A549 (cell line): ENCODE measurements around the gene BARX2. TPM values are rescaled to one million over a fixed set of nuclear protein-coding genes. Genes with fewer than 3 reads are reported as not detected.

Experiments used
- ATAC-seq, 2 experiments: fragments of 200-7000 bp in 1 of 2; fragments of >200 bp in 1 of 2; cut with Nextera tagmentation in 1 of 2; cut with Tn5 transposase in 1 of 2; 3 replicates each; pipeline versions ENCODE4 v1.8.0 to v1.9.1; 2018 to 2020; ENCODE audit warnings: mild to moderate bottlenecking in 1 of 2, moderate library complexity in 1 of 2
- CTCF ChIA-PET: fragments of 300-600 bp; sonication (Branson Sonifier 250); formaldehyde crosslinking; extraction: SDS; loops from one replicate; lab custom pipeline; 2021; ENCODE audit warnings: antibody characterized with exemption, inconsistent platforms; lab: Yijun Ruan, JAX
- POLR2A ChIA-PET: fragments of 350-600 bp; formaldehyde crosslinking; extraction: SDS; loops from one replicate; lab custom pipeline; 2021; ENCODE audit warnings: antibody characterized with exemption, inconsistent platforms; lab: Yijun Ruan, JAX
- DNase-seq, 2 experiments: peaks; one replicate each; pipeline versions ENCODE4 v3.0.0 to v3.0.0-alpha.2; 2011 to 2016; ENCODE audit warnings: low read depth in 1 of 2, low spot score in 1 of 2
- FAIRE-seq: peaks from 2 replicates; lab custom pipeline; 2011; peaks lifted over from hg19 to GRCh38; lab: Jason Lieb, UNC
- H3K27ac ChIP-seq, 2 experiments: fragments of >200 bp; sonication (Bioruptor Twin); formaldehyde crosslinking; 3 replicates each; pipeline ENCODE4 v1.5.1; 2016 to 2017
- H3K4me1 ChIP-seq: fragments of >200 bp; sonication (Bioruptor Twin); formaldehyde crosslinking; 3 replicates; pipeline ENCODE4 v1.6.1; 2016
- H3K4me2 ChIP-seq: fragments of >200 bp; sonication (Bioruptor Twin); formaldehyde crosslinking; 3 replicates; pipeline ENCODE4 v1.6.1; 2016
- H3K4me3 ChIP-seq: fragments of >200 bp; sonication (Bioruptor Twin); formaldehyde crosslinking; 3 replicates; pipeline ENCODE4 v1.5.1; 2016
- H3K9me3 ChIP-seq: fragments of >200 bp; sonication (Bioruptor Twin); formaldehyde crosslinking; 3 replicates; pipeline ENCODE4 v1.6.1; 2016
- E2F6 ChIP-seq: IDR thresholded peaks from 2 replicates; pipeline ENCODE4 v1.6.1; 2012; ENCODE audit warnings: low read depth, borderline replicate concordance
- EHF ChIP-seq: fragments of 250-450 bp; sonication (Bioruptor Pico); IDR thresholded peaks from 2 replicates; pipeline ENCODE4 v1.5.0; 2020; ENCODE audit warnings: mild to moderate bottlenecking
- EHMT2 ChIP-seq: fragments of 200-600 bp; sonication (generic); IDR thresholded peaks from 2 replicates; pipeline ENCODE4 v1.6.1; 2016; ENCODE audit warnings: antibody characterized with exemption, low read depth, mild to moderate bottlenecking, moderate library complexity
- ESRRA ChIP-seq: fragments of 150-350 bp; IDR thresholded peaks from 2 replicates; pipeline ENCODE4 v1.6.1; 2014; ENCODE audit warnings: mild to moderate bottlenecking, low read length, borderline replicate concordance
- GATA3 ChIP-seq: IDR thresholded peaks from 2 replicates; pipeline ENCODE4 v1.6.1; 2012; ENCODE audit warnings: borderline replicate concordance
- HDAC2 ChIP-seq: fragments of 200-600 bp; sonication (generic); IDR thresholded peaks from 2 replicates; pipeline ENCODE4 v1.6.1; 2016
- HOXA7 ChIP-seq: fragments of 250-450 bp; sonication (Bioruptor Pico); IDR thresholded peaks from 2 replicates; pipeline ENCODE4 v1.5.0; 2020; ENCODE audit warnings: mild to moderate bottlenecking, moderate library complexity
- HOXB13 ChIP-seq: fragments of 250-450 bp; sonication (Bioruptor Pico); IDR thresholded peaks from 2 replicates; pipeline ENCODE4 v1.5.0; 2020; ENCODE audit warnings: low read depth, mild to moderate bottlenecking, moderate library complexity
- JUN ChIP-seq, 2 experiments: fragments of >200 bp; sonication (Bioruptor Twin); formaldehyde crosslinking; IDR thresholded peaks; 2 replicates in 1 of 2; 3 replicates in 1 of 2; pipeline ENCODE4 v1.6.1; 2016 to 2017
- KDM1A ChIP-seq: fragments of 200-600 bp; sonication (generic); IDR thresholded peaks from 2 replicates; pipeline ENCODE4 v1.6.1; 2016; ENCODE audit warnings: low read depth, mild to moderate bottlenecking
- POLR2A ChIP-seq: IDR thresholded peaks from 2 replicates; pipeline ENCODE4 v1.6.1; 2012; ENCODE audit warnings: mild to moderate bottlenecking, low read length
- POLR2AphosphoS2 ChIP-seq: conservative IDR thresholded peaks from 2 replicates; pipeline ENCODE4 v1.6.1; 2012; ENCODE audit warnings: low read length, improper control_type of control experiment, inconsistent platforms
- RCOR1 ChIP-seq: fragments of 150-350 bp; IDR thresholded peaks from 2 replicates; pipeline ENCODE4 v1.6.1; 2014; ENCODE audit warnings: antibody characterized with exemption, low read length, low read depth
- SREBF2 ChIP-seq: fragments of 450-650 bp; IDR thresholded peaks from 2 replicates; pipeline ENCODE4 v1.6.1; 2014; ENCODE audit warnings: mild to moderate bottlenecking, moderate library complexity
- TFCP2L1 ChIP-seq: fragments of 250-450 bp; sonication (Bioruptor Pico); IDR thresholded peaks from 2 replicates; pipeline ENCODE4 v1.5.0; 2021; ENCODE audit warnings: mild to moderate bottlenecking
- ZFP36 ChIP-seq: fragments of 450-650 bp; IDR thresholded peaks from 2 replicates; pipeline ENCODE4 v1.6.1; 2014; ENCODE audit warnings: borderline replicate concordance; ENCODE audit not compliant: partially characterized antibody
- ZNF302 ChIP-seq: fragments of 250-450 bp; sonication (Bioruptor Pico); IDR thresholded peaks from 2 replicates; pipeline ENCODE4 v1.9.0; 2021; ENCODE audit warnings: inconsistent platforms, mild to moderate bottlenecking, moderate library complexity
- ZSCAN20 ChIP-seq: fragments of 250-450 bp; sonication (Bioruptor Pico); IDR thresholded peaks from 2 replicates; pipeline ENCODE4 v1.8.0; 2022; ENCODE audit warnings: mild to moderate bottlenecking, moderate library complexity
- WGBS: methylation state at CpG from one replicate; pipeline ENCODE4 v1.1.6; 2017; ENCODE audit errors: missing lambda C conversion rate; 5-methylcytosine and 5-hydroxymethylcytosine counted together
- polyA plus RNA-seq, 4 experiments: library from polyadenylated mRNA; depleted of rRNA in 3 of 4; stranded (reverse); fragments of >200 nt; fragmentation: RNase III in 1 of 4; extraction: RNeasy Plus Mini Kit Qiagen cat#74134 plus additional on column Dnase treatment in 1 of 4; gene quantifications; 2 replicates in 3 of 4; 3 replicates in 1 of 4; pipeline ENCODE4 v1.2.3, GENCODE V29; 2011 to 2017
- TF ChIP-seq, protein P1 (sequence below): fragments of 200-600 bp; sonication (generic); IDR thresholded peaks from 2 replicates; pipeline ENCODE4 v1.6.1; 2016; ENCODE audit warnings: antibody characterized with exemption, mild to moderate bottlenecking, moderate library complexity

BARX2 gene
- polyA plus RNA-seq, 2 of the 4 experiments (the other 2 are of a cell fraction): not detected

DNA sequence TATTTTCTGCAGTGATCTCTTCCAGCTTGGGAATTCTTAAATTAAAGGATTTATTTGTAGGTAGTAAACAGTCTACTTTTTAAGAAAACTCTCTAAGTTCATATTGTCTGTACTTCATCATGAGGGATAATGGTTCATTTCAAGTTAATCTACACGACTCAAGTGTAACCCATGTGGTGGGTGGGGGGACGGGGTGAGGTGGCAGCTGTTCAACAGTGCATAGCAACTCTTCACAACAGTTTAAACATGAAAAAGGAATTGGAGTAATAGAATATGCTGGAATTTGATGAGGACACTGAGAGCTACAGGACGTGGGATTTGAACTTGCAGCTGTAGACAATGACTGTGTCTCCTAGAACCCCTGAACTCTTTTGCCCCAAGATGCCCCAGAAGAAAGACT is 20.8 kb downstream of the BARX2 start:
- ChIA-PET POLR2A (no interaction called here), CTCF (interaction anchor here (0.6 to 1.5 kb wide), 2 partner anchors 25 to 355 kb away, joined by 4 read pairs; no protein-coding TSS in a partner anchor)
- H3K27ac ChIP-seq: no peak overlapping the region
- 2% methylated on average over 3 of the region's 3 CpGs for WGBS
- ATAC-seq (no peak), DNase-seq (no peak), FAIRE-seq (no peak)
- H3K9me3 ChIP-seq: no peaks in the 10 kb centered on the region
- no peaks in the 10 kb centered on the region for H3K4me1 ChIP-seq
- TF ChIP-seq ESRRA (no peak), EHMT2 (no peak), ZFP36 (no peak), E2F6 (no peak), TFCP2L1 (CRISPR knock-in tag) (no peak), RCOR1 (no peak), KDM1A (no peak), GATA3 (no peak), ZNF302 (CRISPR knock-in tag) (no peak), POLR2AphosphoS2 (no peak), SREBF2 (no peak), HOXA7 (CRISPR knock-in tag) (no peak), POLR2A (no peak), ZSCAN20 (no peak), JUN (IDR thresholded peaks at IDR 0.05) (no peak)
- TF ChIP-seq, protein P1, sequence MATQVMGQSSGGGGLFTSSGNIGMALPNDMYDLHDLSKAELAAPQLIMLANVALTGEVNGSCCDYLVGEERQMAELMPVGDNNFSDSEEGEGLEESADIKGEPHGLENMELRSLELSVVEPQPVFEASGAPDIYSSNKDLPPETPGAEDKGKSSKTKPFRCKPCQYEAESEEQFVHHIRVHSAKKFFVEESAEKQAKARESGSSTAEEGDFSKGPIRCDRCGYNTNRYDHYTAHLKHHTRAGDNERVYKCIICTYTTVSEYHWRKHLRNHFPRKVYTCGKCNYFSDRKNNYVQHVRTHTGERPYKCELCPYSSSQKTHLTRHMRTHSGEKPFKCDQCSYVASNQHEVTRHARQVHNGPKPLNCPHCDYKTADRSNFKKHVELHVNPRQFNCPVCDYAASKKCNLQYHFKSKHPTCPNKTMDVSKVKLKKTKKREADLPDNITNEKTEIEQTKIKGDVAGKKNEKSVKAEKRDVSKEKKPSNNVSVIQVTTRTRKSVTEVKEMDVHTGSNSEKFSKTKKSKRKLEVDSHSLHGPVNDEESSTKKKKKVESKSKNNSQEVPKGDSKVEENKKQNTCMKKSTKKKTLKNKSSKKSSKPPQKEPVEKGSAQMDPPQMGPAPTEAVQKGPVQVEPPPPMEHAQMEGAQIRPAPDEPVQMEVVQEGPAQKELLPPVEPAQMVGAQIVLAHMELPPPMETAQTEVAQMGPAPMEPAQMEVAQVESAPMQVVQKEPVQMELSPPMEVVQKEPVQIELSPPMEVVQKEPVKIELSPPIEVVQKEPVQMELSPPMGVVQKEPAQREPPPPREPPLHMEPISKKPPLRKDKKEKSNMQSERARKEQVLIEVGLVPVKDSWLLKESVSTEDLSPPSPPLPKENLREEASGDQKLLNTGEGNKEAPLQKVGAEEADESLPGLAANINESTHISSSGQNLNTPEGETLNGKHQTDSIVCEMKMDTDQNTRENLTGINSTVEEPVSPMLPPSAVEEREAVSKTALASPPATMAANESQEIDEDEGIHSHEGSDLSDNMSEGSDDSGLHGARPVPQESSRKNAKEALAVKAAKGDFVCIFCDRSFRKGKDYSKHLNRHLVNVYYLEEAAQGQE: no peak
- H3K4me2 ChIP-seq: no peak overlapping the region
- no peak overlapping the region for H3K4me3 ChIP-seq

GRCh38 chr11:129402206-129403171 is 26.8 kb downstream of the BARX2 start:
- no peak for DNase-seq
- TF ChIP-seq E2F6 (no peak), EHMT2 (no peak), HDAC2 (no peak), TFCP2L1 (CRISPR knock-in tag) (no peak), HOXB13 (CRISPR knock-in tag) (no peak), SREBF2 (no peak), RCOR1 (no peak), EHF (CRISPR knock-in tag) (no peak)
- POLR2A ChIA-PET: no interaction called here
- CTCF ChIA-PET: interaction anchor here (1.0 to 1.3 kb wide), 3 partner anchors 9 to 39 kb away, joined by 3 to 4 read pairs (median 3); no protein-coding TSS in a partner anchor
- no peak for FAIRE-seq
- Histone ChIP-seq H3K4me3 (no peak overlapping the region), H3K27ac (no peak overlapping the region), H3K4me2 (no peak overlapping the region), H3K4me1 (no peaks in the 10 kb centered on the region), H3K9me3 (no peaks in the 10 kb centered on the region)
- WGBS: 16% methylated on average over 3 of the region's 3 CpGs
- no peak for ATAC-seq
